ENCODE measurements around the gene ROR1.
"Not testable (repeated sequence)": the region's sequence is repeated elsewhere in the genome, so short reads cannot be mapped to it uniquely, and the experiment has no call there.

Gene ROR1

DNA sequence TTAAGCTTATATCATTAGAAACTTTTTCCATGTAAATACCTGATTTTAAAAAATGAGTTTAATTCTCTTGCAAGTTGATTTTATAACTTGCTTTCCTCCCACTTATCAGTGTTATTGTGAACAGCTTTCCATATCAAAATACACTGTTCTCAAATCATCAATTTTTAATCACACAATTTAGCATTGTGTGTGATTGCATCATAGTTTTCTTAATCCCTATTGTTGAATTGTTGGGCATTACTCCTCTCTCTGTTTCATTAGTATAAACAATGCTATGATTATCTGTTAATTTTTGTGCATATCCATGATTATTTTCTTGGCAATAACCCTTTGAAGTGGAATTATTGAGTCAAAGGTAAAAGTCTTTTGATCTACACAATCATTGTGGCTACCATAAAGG is 48.7 kb downstream of the ROR1 start:
- no peak for DNase-seq (ENCODE audit: low read depth, low spot score)

DNA sequence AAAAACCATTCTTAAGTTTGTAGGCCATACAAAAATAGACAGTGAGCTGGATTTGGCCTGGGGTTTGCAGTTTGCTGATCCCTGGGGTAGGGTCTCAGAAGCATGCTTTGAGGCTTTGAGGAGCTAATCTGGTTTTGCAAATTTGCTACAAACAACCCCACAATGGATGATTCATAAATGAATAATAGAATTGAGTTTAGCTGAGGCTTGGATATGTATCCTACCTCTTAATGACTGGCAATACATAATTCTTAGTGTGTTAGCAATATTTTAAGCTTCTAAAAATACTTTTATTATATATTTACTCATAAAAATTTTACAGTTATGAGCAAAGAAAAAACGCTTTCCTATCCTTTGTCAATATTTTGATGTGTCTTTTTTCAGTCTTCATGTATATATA is 50.6 kb downstream of the ROR1 start:
- DNase-seq (ENCODE audit: low read depth, low spot score), result no peak

DNA sequence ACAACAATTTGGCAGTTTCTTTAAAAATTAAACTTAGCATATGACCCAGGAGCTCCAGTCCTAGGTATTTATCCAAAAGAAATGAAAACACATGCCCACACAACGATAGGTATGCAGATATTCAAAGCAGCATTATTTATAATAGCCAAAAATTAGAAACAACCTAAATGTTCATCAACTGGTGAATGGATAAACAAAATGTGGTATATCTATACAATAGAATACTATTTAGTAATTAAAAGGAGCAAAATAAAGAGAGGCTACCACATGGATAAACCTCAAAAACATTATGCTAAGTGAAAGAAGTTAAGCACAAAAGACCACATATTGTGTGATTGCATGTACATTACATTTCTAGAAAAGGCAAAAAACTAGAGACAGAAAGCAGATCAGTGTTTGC is 51.3 kb downstream of the ROR1 start:
- DNase-seq (ENCODE audit: low read depth, low spot score), result no peak

DNA sequence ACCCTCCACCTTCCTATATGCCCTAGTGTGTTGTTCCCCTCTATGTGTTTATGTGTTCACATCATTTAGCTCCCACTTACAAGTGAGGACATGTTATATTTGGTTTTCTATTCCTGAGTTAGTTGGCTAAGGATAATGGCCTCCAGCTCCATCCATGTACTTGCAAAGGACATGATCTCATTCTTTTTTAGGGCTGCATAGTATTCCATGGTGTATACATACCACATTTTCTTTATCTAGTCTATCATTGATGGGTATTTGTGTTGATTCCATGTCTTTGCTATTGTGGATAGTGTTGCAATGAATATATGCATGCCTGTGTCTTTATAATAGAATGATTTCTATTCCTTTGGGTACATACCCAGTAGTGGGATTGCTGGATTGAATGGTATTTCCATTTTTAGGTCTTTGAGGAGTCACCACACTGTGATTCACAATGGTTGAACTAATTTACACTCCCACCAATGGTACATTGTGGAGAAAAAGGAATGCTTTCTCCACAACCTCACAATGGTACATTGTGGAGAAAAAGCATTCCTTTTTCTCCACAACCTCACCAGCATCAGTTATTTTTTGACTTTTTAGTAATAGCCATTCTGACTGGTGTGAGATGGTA is 52.5 kb downstream of the ROR1 start:
- not testable (repeated sequence) for DNase-seq (ENCODE audit: low read depth, low spot score)

DNA sequence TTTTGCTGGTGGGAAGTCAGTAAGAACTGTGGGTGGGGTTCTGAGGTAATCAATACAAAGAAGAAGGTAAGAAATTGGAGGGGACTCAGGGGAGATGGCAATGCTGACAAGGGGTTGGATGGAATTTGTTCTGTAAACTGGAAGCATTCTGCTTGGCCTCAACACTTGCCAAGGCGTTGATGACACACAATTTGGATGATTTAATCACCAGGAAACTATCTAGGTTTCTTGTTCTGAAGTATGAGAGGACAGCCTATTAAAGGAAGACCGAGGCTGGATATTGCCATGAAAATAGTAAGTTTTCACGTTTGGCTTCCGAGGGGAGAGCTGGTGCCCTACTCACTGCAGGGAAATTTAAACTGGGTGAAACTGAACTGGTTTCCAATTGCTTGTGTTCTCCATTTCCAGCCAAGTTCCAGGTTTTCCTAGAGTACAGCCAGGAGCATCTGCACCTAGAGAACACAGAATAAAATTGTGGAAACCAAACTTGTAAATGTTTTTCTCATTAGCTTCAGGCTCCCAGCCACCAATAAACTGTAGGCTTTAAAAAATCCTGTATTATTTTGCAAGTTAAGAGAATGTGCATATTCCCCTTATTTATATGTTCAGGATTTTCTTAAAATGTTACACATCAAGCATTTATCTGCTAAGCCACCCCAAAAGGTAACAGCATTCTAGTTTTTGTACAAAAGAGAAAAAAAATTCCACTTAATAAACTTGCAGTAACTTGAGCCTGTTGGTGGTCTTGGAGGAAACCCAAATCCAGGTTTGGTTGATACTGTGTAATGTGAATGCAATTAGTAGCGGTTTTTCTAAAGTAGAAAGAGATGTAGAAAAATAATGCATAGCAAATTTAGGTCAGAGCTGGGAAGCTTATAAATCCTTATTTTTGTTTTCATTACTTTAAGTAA is 53.8 kb downstream of the ROR1 start:
- no peak for DNase-seq (ENCODE audit: low read depth, low spot score)

DNA sequence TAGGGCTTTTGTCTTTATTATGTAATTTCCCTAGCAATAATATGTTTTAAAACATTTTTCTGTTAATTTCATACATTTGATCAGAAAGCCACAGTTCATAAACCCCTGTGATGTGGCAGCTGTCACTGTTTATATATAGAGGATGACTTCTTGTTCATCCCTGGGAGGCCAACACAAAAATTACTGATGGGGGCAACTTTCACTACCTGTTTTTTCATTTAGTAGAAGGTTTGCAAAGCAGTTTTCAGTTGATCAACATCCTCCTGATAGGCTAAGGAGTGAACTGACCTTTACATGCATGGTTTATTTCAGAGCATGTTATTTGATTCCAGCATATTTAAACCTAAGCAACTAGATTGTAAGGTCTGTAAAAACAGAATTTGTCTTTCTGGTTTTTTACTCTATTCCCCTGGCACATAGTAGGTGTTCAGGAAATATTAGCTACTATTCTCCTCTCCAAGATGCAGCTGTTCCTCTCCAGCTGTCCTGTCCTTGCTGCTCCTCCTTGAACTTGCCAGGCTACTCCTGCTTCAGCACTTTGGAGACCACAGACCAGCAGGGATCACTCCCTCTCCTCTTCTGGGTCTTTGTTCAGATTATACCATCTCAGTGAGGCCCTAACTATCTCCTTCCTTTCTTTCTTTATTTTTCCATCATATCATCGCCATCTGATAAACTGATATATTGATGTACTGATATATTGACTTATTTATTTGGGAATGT is 54.7 kb downstream of the ROR1 start:
- no peak for DNase-seq (ENCODE audit: low read depth, low spot score)

DNA sequence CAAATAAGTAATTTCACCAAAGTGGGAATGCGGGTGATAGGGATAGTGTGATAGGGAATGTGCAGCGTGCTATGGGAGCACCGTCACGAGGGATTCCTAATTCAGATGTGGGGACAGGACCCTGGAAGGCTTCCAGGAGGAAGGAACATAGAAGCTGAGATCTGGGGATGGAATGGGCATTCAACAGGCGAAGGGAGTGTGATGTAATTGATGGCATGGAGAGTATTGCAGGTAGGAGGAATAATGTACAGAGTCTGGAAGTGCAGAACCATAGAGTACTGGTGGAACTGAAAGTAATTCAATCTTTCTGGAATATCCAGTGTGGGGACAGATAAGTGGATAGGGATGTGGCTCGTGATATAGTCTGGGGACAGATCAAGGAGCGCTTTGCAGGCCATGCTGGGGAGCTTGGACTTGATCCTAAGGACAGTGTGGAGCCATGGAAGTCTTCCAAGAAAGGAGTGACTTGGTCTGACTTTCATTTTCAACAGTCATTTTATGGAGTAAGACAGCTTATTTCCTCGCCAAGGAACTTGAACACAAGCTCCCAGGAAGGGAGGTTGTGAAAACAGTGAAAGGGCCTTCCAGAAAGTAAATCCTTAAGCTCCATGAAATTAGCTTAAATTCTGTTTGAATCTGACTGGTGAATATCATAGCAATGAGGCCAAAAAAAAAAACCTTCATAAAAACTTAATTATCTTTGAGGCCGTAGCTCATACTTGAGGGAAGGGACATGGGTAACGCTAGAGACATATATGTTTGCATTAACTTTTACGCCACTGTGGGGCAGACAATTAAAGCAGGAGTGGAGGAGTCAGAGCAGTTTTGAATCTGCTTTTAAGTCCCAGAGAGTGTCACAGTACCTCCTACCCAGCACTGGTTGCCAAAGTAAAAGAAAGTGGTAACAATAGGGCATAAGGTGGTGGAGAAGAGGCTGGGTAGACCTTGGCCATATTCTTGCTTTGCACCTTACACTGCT is 55.8 kb downstream of the ROR1 start:
- no peak for DNase-seq (ENCODE audit: low read depth, low spot score)

DNA sequence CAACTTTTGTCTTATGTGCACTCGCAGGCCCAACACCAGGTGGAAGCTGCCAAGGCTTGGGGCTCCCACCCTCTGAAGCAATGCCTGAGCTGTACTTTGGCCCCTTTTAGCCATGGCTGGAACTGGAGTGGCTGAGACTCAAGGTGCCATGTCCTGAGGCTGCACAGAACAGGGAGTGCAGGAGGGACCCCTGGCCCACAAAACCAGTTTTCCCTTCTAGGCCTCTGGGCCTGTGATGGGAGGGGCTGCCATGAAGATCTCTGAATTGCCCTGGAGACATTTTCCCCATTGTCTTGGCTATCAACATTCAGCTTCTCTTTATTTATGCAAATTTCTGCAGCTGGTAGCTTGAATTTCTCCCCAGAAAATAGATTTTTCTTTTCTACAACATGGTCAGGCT is 57.6 kb downstream of the ROR1 start:
- peak; percentile 76 for DNase-seq (ENCODE audit: low read depth, low spot score)

DNA sequence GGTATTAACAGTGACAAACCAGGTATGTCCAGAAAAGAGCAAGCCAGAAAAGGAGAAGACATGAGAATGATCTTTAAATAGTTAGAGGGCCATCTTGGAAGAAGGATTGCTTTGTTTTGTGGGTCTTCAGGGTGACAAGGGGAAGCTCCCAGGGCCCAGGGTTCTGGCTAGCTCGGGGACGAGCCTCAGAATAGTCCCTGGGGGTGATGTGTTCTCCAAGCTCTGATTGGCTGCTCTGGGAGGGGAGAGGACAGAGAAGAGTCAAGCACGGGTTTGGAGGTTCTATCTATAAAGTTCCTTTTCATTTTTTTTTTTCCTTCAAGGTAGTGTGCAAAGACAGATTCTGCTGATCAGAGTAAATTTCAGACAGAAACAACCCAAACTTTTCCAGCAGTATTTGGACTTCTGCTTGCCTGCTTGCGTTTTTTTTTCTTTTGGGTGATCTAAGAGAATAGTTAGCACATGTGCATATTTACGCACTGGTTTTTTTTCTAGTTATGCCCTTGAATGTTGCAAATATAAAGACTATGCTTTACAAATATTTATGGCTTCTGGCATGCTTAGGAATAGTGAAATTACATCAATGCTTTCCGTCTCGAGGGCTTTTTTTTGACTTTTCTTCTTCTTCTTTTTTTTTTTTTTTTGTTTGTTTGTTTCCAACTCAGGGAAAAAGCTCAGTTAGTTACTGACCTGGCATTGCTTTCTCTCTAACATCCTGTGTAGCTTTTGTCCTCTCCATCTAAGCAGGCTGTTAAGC is 59.7 kb downstream of the ROR1 start:
- DNase-seq (ENCODE audit: low read depth, low spot score), result no peak

DNA sequence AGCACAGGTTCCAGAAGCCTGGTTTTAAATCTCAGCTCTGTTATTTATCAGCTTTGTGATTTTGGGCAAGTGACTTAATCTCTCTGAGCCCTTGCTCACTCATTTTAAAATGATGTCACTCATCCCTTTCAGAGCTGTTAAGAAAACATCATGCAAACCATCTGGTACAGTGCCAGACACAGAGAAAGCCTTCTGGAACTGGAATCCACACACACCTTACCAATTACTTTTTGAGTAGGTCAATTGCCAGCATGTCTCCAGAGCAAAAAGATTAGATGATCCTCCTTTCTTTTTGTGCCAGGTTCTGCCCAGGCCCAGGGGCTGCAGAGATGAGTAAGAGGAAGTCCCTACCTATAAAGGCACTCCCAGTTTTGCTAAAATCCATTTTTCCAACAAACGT is 61.3 kb downstream of the ROR1 start:
- DNase-seq (ENCODE audit: low read depth, low spot score), result no peak

DNA sequence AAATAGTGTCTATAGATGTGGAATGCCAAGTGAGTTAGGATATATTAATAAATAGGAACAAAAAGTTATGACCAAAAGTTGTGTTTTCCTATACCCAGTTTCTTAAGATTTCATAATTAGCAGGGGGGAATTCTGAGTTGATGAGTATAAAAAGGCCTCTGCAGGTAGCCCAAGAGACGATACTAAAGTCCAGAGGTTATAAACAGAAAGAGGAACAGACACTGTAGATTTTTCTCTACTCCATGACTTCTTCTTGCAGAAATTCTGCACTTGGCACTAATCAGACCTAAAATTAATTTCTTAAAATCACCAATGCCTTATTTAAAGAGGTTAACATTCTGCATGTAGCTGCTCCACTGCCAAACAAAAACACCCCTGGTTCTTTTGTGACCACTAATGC is 62.6 kb downstream of the ROR1 start:
- no peak for DNase-seq (ENCODE audit: low read depth, low spot score)

DNA sequence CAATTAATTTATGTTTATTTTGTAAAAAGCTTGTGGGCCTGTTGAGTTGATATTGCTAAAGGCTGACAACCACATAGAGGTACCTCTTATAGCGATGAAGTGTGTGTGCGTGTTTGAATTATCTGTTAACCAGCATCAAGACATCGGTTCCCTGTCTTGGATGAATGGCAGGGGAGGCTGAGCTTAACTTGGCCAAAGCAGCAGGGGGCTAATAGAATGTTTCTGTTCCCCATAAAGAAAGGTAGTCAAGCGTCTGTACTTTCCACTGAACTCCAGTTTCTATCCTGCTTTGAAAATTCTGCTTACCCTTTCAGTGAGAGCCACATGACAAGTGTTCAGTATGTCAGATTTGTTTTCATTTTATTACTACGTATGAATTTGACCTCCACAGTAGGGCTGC is 63.0 kb downstream of the ROR1 start:
- DNase-seq (ENCODE audit: low read depth, low spot score), result no peak

DNA sequence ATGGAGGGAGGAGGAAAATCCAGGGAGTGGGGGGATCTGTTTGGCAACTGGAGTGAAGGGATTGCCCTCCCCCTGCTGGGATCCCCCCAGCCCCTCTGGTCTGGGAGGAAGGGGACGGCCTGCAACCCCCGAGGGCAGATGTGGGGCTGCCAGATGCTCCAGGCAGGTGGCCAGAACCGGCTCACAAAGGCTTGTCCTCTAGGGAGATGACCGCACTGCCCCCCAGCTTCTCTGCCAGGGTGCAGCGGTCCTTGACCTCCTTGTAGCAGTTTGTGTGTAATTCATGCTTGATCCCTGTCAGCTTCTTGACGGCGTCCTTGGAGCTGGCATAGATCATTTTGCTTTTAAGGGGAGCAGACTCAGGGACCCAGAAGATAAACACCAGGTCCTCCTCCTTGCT is 69.2 kb downstream of the ROR1 start:
- DNase-seq (ENCODE audit: low read depth, low spot score), result no peak

DNA sequence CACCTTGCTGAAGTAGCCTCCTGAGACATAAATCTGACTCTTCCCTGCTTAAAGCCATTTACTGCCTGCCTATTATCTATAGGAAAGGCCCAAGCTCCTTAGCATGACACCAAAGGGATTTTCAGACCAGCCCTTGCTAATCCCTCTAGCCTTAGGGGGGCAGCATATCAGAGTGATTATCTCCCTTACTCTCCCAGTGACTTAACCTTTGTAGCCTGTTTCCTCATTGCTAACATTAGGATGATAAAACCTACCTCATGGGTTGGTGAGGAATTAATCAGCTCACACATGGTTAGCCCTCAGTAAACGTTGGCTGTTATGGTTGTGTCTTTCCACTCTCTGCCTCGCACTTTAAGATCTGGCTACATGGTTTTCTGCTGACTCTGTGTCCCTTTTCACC is 70.1 kb downstream of the ROR1 start:
- DNase-seq (ENCODE audit: low read depth, low spot score), result peak; percentile 63

DNA sequence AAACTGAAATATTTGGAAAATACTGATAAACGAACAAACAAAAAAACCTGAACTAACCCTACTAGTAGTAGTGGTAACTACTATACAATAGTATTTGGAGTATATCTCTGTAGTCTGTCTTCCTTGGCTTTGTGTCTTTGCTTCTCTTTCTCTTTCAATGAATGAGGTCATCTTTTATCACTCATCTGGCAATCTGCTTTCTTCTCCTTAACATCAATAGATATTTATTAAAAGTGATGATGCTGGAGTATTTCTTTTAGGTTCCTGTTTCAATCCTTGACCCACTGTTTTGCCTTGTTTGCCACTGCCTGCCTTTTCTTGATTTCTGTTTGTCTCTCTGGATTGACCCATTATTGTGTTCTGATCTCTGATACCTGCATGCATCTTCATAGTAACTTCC is 71.5 kb downstream of the ROR1 start:
- no peak for DNase-seq (ENCODE audit: low read depth, low spot score)

DNA sequence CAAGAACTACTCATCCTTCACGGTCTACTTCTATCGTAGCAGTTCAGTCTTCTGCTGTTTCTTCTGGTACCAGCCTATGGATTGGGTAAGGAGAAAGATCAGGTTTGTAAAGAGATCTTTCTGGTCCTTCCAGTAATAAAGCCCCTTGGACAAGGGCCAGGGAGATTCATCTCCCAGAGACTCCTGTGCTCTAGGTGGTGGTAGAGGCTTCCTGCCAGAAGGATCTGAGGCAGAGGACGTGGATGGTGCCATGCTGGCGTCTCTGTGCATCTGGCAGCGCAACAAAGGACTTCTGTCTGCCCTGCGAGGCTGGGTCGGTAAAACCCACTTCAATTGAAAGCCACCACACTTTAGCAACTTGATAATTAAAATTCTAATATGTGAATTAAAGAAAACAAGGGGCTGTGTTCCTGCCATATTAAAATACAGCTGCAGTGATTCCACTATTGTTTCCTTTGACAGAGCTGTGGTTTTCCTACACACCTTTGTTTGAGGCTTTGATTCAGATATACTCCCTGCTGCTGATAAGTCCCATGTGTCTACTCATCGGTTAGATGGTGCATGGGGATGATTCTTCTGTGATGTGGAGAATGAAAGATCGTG is 73.6 kb downstream of the ROR1 start:
- DNase-seq (ENCODE audit: low read depth, low spot score), result no peak

DNA sequence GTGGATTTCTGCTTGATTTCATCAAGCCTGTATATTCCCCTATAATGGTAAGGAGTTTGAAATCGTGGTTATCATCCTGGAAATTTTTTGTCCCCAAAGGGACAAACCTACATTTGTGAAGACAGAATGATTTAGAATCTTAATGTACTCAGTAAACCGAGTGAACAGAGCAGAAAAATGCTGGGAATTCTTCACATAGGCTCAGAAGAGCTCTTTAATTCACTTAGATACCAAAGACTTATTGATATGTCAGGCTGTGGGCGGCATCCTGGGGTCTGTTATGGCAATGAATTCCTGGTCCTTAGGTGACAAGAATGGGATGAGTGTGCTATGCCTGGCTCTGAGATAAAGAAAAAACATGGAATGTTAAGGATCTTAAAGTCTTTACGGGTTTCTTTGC is 74.9 kb downstream of the ROR1 start:
- no peak for DNase-seq (ENCODE audit: low read depth, low spot score)

DNA sequence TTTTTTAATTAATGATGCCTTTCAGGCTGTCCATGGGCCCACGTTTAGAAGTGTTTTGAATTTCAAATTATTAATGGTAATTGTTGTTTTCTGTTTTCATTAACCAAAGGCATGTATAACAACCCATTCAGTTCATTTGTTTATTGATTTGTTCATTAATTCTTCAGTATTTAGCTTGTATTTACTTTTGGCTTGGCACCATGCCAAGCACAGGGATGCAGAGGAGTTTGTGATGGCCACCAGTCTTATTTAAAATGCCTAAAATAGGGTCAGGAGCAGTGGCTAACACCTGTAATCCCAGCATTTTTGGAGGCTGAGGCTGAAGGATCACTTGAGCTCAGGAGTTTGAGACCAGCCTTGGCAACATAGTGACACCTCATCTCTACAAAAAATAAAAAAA is 75.3 kb downstream of the ROR1 start:
- no peak for DNase-seq (ENCODE audit: low read depth, low spot score)

DNA sequence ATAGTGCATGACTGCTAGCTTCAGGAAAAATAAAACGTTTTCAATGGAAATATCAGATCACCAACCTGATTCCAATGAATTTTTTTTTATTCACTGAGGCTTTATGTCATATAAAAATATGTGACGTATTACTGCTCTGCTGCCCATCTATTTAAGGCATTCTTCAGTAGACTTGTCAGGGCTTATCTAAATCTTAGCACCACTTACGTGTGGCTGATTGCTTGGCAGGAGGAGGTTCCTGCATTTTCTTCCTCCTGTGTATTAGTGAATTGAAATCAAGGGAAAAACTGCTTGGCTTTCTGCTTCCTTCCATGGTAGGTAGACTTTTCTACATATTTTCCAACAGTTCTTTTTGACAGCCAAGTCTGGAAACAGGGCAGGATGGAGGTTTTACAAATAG is 80.3 kb downstream of the ROR1 start:
- no peak for DNase-seq (ENCODE audit: low read depth, low spot score)

DNA sequence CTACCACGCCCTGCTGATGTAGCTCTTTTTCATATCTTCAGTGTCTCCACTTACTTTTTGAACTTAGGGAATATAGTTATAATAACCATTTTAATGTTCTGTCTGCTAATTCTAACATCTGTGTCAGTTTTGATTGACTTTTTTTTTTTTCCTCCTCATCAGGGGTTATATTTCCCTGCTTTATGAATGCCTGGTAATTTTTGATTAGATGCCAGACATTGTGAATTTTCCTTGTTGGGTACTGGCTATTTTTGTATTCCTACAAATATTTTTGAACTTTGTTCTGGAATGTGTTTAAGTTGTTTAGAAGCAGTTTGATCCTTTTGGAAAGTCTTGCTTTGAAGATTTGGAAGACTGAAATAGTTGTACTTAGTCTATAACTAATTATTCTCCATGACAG is 82.1 kb downstream of the ROR1 start:
- no peak for DNase-seq (ENCODE audit: low read depth, low spot score)
